DOHH2 (cell line): Measurements from ENCODE around the gene CYP4F12.

Source experiments
- H3F3A ChIP-seq: fragments of 200-600 bp; sonication (generic), shearing (Covaris generic); 2 replicates; pipeline ENCODE4 v1.6.0; 2016; ENCODE audit warnings: antibody characterized with exemption, mild to moderate bottlenecking; ENCODE audit not compliant: control insufficient read depth, insufficient read depth
- H3K27ac ChIP-seq: fragments of 200-600 bp; sonication (generic); 2 replicates; pipeline ENCODE4 v1.5.1; 2014; ENCODE audit warnings: low read depth, mild to moderate bottlenecking, low read length, moderate library complexity
- H3K27me3 ChIP-seq: fragments of 200-600 bp; sonication (generic); 2 replicates; pipeline ENCODE4 v1.6.1; 2014; ENCODE audit warnings: mild to moderate bottlenecking, low read length, mixed read lengths; ENCODE audit not compliant: control insufficient read depth
- H3K36me3 ChIP-seq: fragments of 200-600 bp; sonication (generic); 2 replicates; pipeline ENCODE4 v1.6.1; 2014; ENCODE audit warnings: mild to moderate bottlenecking, low read length, moderate library complexity, mixed read lengths; ENCODE audit not compliant: control insufficient read depth
- H3K4me1 ChIP-seq: fragments of 200-600 bp; sonication (generic); 2 replicates; pipeline ENCODE4 v1.6.1; 2014; ENCODE audit warnings: mild to moderate bottlenecking, low read length, mixed read lengths; ENCODE audit not compliant: control insufficient read depth
- H3K4me2 ChIP-seq: fragments of 200-600 bp; sonication (generic); 2 replicates; pipeline ENCODE4 v1.6.0; 2014; ENCODE audit warnings: mild to moderate bottlenecking, low read length, moderate library complexity
- H3K4me3 ChIP-seq: fragments of 200-600 bp; sonication (generic); 2 replicates; pipeline ENCODE4 v1.5.1; 2014; ENCODE audit warnings: mild to moderate bottlenecking, low read length, mixed read lengths
- H3K79me2 ChIP-seq: fragments of 200-600 bp; sonication (generic); 2 replicates; pipeline ENCODE4 v1.6.1; 2014; ENCODE audit warnings: mild to moderate bottlenecking, low read length, mixed read lengths; ENCODE audit not compliant: control insufficient read depth
- H3K9me2 ChIP-seq: fragments of 200-600 bp; sonication (generic); replicated peaks from 2 replicates; pipeline ENCODE4 v1.6.1; 2014; ENCODE audit warnings: mild to moderate bottlenecking, low read length, mixed read lengths; ENCODE audit not compliant: control insufficient read depth
- H3K9me3 ChIP-seq: fragments of 200-600 bp; sonication (generic); 2 replicates; pipeline ENCODE4 v1.6.1; 2014; ENCODE audit warnings: antibody characterized with exemption, low read length, mixed read lengths; ENCODE audit not compliant: control insufficient read depth, insufficient read depth
- H4K20me1 ChIP-seq: fragments of 200-600 bp; sonication (generic); 2 replicates; pipeline ENCODE4 v1.6.0; 2014; ENCODE audit warnings: low read depth, mild to moderate bottlenecking, antibody characterized with exemption, low read length, moderate library complexity; ENCODE audit not compliant: control insufficient read depth, insufficient read depth
- EZH2phosphoT487 ChIP-seq: fragments of 200-600 bp; sonication (generic); IDR thresholded peaks from 2 replicates; pipeline ENCODE4 v1.6.1; 2017; ENCODE audit warnings: borderline replicate concordance, mild to moderate bottlenecking, antibody characterized with exemption, low read length, moderate library complexity, mixed read lengths
- TF ChIP-seq, protein P1 (sequence below): fragments of 200-600 bp; sonication (generic); IDR thresholded peaks from one replicate; pipeline ENCODE4 v1.5.1; 2014; ENCODE audit warnings: antibody characterized with exemption, mild to moderate bottlenecking, low read depth, low read length; ENCODE audit not compliant: poor library complexity, severe bottlenecking

The CYP4F12 gene

DNA sequence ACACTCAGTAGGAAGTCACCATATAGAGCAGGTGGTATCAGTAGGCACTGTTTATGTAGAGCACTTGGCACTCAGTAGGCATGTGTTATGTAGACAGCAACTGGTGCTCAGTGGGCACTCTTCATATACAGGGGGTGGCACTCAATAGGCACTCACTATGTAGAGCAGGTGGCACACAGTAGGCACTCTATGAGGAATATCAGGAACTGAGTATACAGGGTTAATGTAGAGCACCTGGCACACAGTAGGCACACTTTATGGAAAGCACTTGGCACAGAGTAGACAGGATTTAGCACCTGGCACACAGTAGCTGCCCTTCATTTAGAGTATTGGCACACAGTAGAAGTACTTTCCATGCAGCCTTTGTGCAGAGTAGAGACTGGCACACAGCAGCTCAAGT, 33.3 kb upstream of the CYP4F12 start:
- H3K36me3 ChIP-seq = no peaks in the 10 kb centered on the region
- TF ChIP-seq, protein P1, sequence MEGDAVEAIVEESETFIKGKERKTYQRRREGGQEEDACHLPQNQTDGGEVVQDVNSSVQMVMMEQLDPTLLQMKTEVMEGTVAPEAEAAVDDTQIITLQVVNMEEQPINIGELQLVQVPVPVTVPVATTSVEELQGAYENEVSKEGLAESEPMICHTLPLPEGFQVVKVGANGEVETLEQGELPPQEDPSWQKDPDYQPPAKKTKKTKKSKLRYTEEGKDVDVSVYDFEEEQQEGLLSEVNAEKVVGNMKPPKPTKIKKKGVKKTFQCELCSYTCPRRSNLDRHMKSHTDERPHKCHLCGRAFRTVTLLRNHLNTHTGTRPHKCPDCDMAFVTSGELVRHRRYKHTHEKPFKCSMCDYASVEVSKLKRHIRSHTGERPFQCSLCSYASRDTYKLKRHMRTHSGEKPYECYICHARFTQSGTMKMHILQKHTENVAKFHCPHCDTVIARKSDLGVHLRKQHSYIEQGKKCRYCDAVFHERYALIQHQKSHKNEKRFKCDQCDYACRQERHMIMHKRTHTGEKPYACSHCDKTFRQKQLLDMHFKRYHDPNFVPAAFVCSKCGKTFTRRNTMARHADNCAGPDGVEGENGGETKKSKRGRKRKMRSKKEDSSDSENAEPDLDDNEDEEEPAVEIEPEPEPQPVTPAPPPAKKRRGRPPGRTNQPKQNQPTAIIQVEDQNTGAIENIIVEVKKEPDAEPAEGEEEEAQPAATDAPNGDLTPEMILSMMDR = no peak
- no peak for TF ChIP-seq EZH2phosphoT487
- H3K27ac ChIP-seq = no peak overlapping the region
- no peaks in the 10 kb centered on the region for H4K20me1 ChIP-seq
- H3F3A ChIP-seq = no peaks in the 10 kb centered on the region
- no peaks in the 10 kb centered on the region for H3K79me2 ChIP-seq
- no peak overlapping the region for H3K4me2 ChIP-seq
- no peaks in the 10 kb centered on the region for H3K4me1 ChIP-seq
- no peak overlapping the region for H3K4me3 ChIP-seq
- no peaks in the 10 kb centered on the region for H3K9me2 ChIP-seq
- no peaks in the 10 kb centered on the region for H3K9me3 ChIP-seq
- H3K27me3 ChIP-seq = no peaks in the 10 kb centered on the region

DNA sequence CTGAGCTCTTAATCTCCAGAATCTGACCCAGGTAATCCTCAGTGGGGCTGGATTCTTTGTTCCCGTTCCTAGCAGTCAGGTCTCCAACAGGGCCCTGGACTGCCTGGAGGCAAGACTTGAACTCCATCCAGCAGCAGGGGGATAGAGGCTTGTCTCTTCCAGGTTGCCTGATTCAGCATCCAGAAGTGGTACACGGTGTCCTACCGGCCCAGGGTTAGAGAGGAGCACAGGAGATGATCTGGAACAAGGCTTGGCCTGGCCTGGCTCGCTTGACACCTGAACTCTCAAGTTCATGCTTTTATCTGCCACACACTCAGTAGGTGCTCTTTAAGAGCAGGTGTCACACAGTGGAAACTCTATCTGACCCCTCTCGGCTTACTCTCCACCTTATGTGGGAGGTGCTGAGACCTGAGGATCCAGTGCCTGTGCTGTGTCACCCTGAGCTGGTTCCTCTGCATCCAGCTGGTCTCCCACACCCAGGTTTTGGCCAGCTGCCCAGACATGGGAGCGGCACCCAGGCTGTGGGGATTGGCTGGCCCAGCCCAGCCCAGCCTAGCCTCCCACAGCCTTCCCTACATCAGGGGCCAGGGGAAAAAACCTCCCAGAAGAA, 32.5 kb upstream of the CYP4F12 start, which contains the start of gene CYP4F3:
TSS of gene CYP4F3 (plus strand) at position 604 of the 610 bp plus-strand sequence. CDS start 519 bp downstream, outside the sequence.
- Histone ChIP-seq H3K27me3 (no peaks in the 10 kb centered on the region), H3K4me1 (no peaks in the 10 kb centered on the region), H3K9me2 (no peaks in the 10 kb centered on the region), H3F3A (no peaks in the 10 kb centered on the region), H3K79me2 (no peaks in the 10 kb centered on the region), H3K27ac (no peak within 1 kb of the TSS), H3K4me2 (no peak within 1 kb of the TSS), H4K20me1 (no peaks in the 10 kb centered on the region), H3K9me3 (no peaks in the 10 kb centered on the region), H3K4me3 (no peak within 1 kb of the TSS), H3K36me3 (no peaks in the 10 kb centered on the region)
- TF ChIP-seq, protein P1 = no peak
- no peak for TF ChIP-seq EZH2phosphoT487

DNA sequence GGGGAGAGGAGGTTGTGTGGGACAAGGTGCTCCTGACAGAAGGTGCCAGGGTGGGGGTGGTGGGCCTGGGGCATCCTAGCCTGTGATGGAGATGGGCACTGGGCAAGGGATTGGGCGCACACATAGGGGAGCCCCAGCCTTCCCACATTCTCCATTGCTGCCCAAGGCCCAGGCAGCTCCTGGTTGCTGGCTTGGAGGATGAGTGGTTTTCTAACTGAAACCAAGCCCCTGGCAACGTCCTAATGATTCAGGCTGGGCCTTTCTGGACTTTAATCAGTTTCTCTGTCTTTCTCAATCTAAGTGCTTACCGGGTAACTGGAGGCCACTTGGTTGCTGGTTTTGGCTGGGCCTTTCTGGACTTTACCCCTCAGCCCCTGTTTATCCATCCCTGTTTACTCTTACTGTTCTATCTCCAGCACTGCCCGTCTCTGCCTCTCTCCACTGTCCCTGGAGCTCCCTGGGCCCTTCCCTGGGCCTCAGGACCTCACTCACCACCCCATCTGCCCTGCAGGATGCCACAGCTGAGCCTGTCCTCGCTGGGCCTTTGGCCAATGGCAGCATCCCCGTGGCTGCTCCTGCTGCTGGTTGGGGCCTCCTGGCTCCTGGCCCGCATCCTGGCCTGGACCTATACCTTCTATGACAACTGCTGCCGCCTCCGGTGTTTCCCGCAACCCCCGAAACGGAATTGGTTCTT, 31.8 kb upstream of the CYP4F12 start:
- Histone ChIP-seq H3K79me2 (no peaks in the 10 kb centered on the region), H3K9me2 (no peaks in the 10 kb centered on the region), H3K4me2 (no peak overlapping the region), H4K20me1 (no peaks in the 10 kb centered on the region), H3F3A (no peaks in the 10 kb centered on the region), H3K36me3 (no peaks in the 10 kb centered on the region), H3K4me1 (no peaks in the 10 kb centered on the region), H3K27ac (no peak overlapping the region), H3K4me3 (no peak overlapping the region), H3K27me3 (no peaks in the 10 kb centered on the region), H3K9me3 (no peaks in the 10 kb centered on the region)
- TF ChIP-seq, protein P1 = no peak
- no peak for TF ChIP-seq EZH2phosphoT487
